Natural killer cell (primary cell): ENCODE results near the gene TCOF1. TPM values are rescaled to one million over a fixed set of nuclear protein-coding genes. Genes with fewer than 3 reads are reported as not detected.

ENCODE experiments used
- ATAC-seq, 3 donors: fragments of 150-1000 bp in 2 of 3; fragments of 200-7000 bp in 1 of 3; cut with Tn5 transposase; 1 replicate in 1 of 3; 2 replicates in 2 of 3; pipeline ENCODE4 v1.10.0; 2021; ENCODE audit warnings: mild to moderate bottlenecking in 2 of 3, moderate library complexity in 2 of 3
- DNase-seq, 2 donors: peaks; one replicate each; pipeline versions ENCODE4 v3.0.0 to v3.0.0-alpha.2; 2013 to 2021; ENCODE audit warnings: mixed read lengths in 1 of 2
- H3K27ac ChIP-seq: one replicate; pipeline ENCODE4 v1.5.1; 2013; ENCODE audit warnings: mild to moderate bottlenecking, low read length
- H3K27me3 ChIP-seq: one replicate; pipeline ENCODE4 v1.6.1; 2013; ENCODE audit warnings: low read length; ENCODE audit not compliant: control insufficient read depth, insufficient read depth
- H3K36me3 ChIP-seq: one replicate; pipeline ENCODE4 v1.6.1; 2013; ENCODE audit warnings: low read length; ENCODE audit not compliant: control insufficient read depth, insufficient read depth
- H3K4me1 ChIP-seq: one replicate; pipeline ENCODE4 v1.6.1; 2013; ENCODE audit warnings: low read length; ENCODE audit not compliant: control insufficient read depth, insufficient read depth
- H3K4me3 ChIP-seq: one replicate; pipeline ENCODE4 v1.5.1; 2013; ENCODE audit warnings: low read length
- H3K9me3 ChIP-seq: one replicate; pipeline ENCODE4 v1.6.1; 2013; ENCODE audit warnings: low read length; ENCODE audit not compliant: control insufficient read depth, insufficient read depth
- H3K27ac Mint-ChIP-seq, 2 donors: one replicate each; pipeline ENCODE4 v1.8.0; 2022; ENCODE audit warnings: mild to moderate bottlenecking in 2 of 2, mixed read lengths in 2 of 2, moderate library complexity in 1 of 2
- H3K27me3 Mint-ChIP-seq, 2 donors: one replicate each; pipeline ENCODE4 v1.8.0; 2022; ENCODE audit warnings: low read depth in 2 of 2, mixed read lengths in 2 of 2
- H3K36me3 Mint-ChIP-seq: one replicate; pipeline ENCODE4 v1.8.0; 2022; ENCODE audit warnings: mixed read lengths
- H3K4me1 Mint-ChIP-seq, 2 donors: one replicate each; pipeline ENCODE4 v1.8.0; 2022; ENCODE audit warnings: mixed read lengths in 2 of 2
- H3K4me3 Mint-ChIP-seq: one replicate; pipeline ENCODE4 v1.8.0; 2022; ENCODE audit warnings: mild to moderate bottlenecking, moderate library complexity, mixed read lengths
- H3K9me3 Mint-ChIP-seq, 2 donors: one replicate each; pipeline ENCODE4 v1.8.0; 2022; ENCODE audit warnings: mixed read lengths in 2 of 2
- WGBS: methylation state at CpG from one replicate; pipeline ENCODE4 v1.1.7; 2013; ENCODE audit warnings: missing lambda C conversion rate; ENCODE audit not compliant: insufficient coverage; 5-methylcytosine and 5-hydroxymethylcytosine counted together
- intact Hi-C: fragments of 100-400 bp; cut with micrococcal nuclease; formaldehyde crosslinking; loops from one replicate; pipeline ENCODE4 v1.14.2; 2022
- total RNA-seq, 4 donors: library from RNA; stranded (reverse); fragments of 120-200 nt in 1 of 4; gene quantifications; one replicate each; pipeline versions ENCODE4 v1.2.3 to v1.2.4, GENCODE V29; 2013 to 2022
- TF ChIP-seq, protein P1 (sequence below): fragments of 200-600 bp; IDR thresholded peaks from one replicate; pipeline ENCODE4 v1.8.0; 2022; ENCODE audit warnings: antibody characterized with exemption

The TCOF1 gene
- total RNA-seq, 3 donors from 2014 or later (not counting 1 experiment from before 2014, with no cell fraction given), result 51.5 to 62.6 (median 51.7) TPM

GRCh38 chr5:150386024-150386855, 28.7 kb downstream of the TCOF1 start:
- Mint-ChIP-seq H3K27me3 (no peaks in the 10 kb centered on the region), H3K9me3 (no peaks in the 10 kb centered on the region), H3K4me1 (no peaks in the 10 kb centered on the region), H3K27ac (peak overlapping the region in 1 of 2 donors; percentile 18), H3K36me3 (peaks cover 8% of the 10 kb centered on the region), H3K4me3 (no peak overlapping the region)
- ATAC-seq (no peak), DNase-seq (no peak)
- no peaks in the 10 kb centered on the region for H3K27me3 ChIP-seq
- no peak overlapping the region for H3K27ac ChIP-seq
- peaks cover 82% of the 10 kb centered on the region for H3K36me3 ChIP-seq
- H3K9me3 ChIP-seq, result no peaks in the 10 kb centered on the region
- no peaks in the 10 kb centered on the region for H3K4me1 ChIP-seq
- WGBS, result 81% methylated on average over 11 of the region's 15 CpGs
- intact Hi-C loops, result no loop called here
- H3K4me3 ChIP-seq, result no peak overlapping the region
- TF ChIP-seq, protein P1, sequence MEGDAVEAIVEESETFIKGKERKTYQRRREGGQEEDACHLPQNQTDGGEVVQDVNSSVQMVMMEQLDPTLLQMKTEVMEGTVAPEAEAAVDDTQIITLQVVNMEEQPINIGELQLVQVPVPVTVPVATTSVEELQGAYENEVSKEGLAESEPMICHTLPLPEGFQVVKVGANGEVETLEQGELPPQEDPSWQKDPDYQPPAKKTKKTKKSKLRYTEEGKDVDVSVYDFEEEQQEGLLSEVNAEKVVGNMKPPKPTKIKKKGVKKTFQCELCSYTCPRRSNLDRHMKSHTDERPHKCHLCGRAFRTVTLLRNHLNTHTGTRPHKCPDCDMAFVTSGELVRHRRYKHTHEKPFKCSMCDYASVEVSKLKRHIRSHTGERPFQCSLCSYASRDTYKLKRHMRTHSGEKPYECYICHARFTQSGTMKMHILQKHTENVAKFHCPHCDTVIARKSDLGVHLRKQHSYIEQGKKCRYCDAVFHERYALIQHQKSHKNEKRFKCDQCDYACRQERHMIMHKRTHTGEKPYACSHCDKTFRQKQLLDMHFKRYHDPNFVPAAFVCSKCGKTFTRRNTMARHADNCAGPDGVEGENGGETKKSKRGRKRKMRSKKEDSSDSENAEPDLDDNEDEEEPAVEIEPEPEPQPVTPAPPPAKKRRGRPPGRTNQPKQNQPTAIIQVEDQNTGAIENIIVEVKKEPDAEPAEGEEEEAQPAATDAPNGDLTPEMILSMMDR, result no peak

GRCh38 chr5:150389531-150390266, 32.2 kb downstream of the TCOF1 start:
- no peak overlapping the region for H3K27ac Mint-ChIP-seq
- DNase-seq, result no peak
- H3K36me3 Mint-ChIP-seq, result no peaks in the 10 kb centered on the region
- no peaks in the 10 kb centered on the region for H3K9me3 Mint-ChIP-seq
- TF ChIP-seq, protein P1, result no peak
- no peak overlapping the region for H3K4me3 ChIP-seq
- peaks cover 82% of the 10 kb centered on the region for H3K36me3 ChIP-seq
- no peak overlapping the region for H3K27ac ChIP-seq
- no peaks in the 10 kb centered on the region for H3K27me3 ChIP-seq
- H3K9me3 ChIP-seq, result no peaks in the 10 kb centered on the region
- H3K4me3 Mint-ChIP-seq, result no peak overlapping the region
- H3K4me1 Mint-ChIP-seq, result no peaks in the 10 kb centered on the region
- ATAC-seq, result no peak
- intact Hi-C loops, result no loop called here
- no peaks in the 10 kb centered on the region for H3K27me3 Mint-ChIP-seq
- H3K4me1 ChIP-seq, result no peaks in the 10 kb centered on the region
- 93% methylated on average over 13 of the region's 13 CpGs for WGBS

DNA sequence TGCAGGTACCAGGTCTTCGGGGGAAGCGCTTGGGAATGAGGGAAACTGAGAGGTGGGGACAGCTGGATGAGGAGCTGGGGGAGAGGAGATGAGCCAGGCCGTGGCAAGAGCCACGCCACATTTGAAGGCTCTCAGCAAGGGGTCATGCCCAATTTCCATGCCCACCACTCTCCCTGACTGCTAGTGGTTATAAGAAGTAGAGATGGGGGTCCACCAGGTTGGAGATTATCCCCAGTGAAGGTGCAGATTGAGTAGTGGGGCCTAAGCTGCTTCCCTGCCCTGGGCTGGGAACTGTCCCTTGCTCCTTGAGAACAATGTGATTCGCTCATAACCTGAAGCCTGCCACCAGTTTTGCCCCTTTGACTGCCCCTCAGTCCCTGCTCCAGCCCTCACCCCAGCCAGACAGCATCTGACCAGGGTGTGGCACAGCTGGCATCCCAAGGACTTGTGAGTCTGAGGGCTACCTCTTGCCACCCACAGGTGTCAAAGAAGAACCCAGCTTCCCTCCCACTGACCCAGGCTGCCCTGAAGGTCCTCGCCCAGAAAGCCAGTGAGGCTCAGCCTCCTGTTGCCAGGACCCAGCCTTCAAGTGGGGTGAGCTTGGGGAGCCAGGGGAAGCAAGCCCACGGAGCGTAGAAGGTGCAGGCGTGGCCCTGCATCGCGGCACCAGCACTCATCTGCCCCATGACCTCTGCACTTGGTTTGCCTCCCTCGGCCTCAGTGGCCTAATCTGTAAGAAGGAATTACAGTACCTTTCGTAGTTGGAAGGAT, 33.8 kb downstream of the TCOF1 start:
- H3K9me3 ChIP-seq, result no peaks in the 10 kb centered on the region
- no peaks in the 10 kb centered on the region for H3K36me3 Mint-ChIP-seq
- ATAC-seq, result no peak
- TF ChIP-seq, protein P1, result no peak
- H3K4me1 ChIP-seq, result no peaks in the 10 kb centered on the region
- no peak for DNase-seq
- intact Hi-C loops, result no loop called here
- H3K4me3 ChIP-seq, result no peak overlapping the region
- H3K27me3 ChIP-seq, result no peaks in the 10 kb centered on the region
- H3K9me3 Mint-ChIP-seq, result no peaks in the 10 kb centered on the region
- 97% methylated on average over 13 of the region's 13 CpGs for WGBS
- H3K36me3 ChIP-seq, result peaks cover 84% of the 10 kb centered on the region
- no peak overlapping the region for H3K4me3 Mint-ChIP-seq
- H3K4me1 Mint-ChIP-seq, result peaks cover 0 to 2% of the 10 kb centered on the region in 2 donors
- no peaks in the 10 kb centered on the region for H3K27me3 Mint-ChIP-seq
- peak overlapping the region in 1 of 2 donors; percentile 48 for H3K27ac Mint-ChIP-seq
- H3K27ac ChIP-seq, result no peak overlapping the region
